GM12878 (cell line): ENCODE results near the gene LSAMP. TPM values are rescaled to one million over a fixed set of nuclear protein-coding genes. Genes with fewer than 3 reads are reported as not detected.
A peak's percentile ranks its signal among the peaks of the same experiment; 100 is the strongest.

Source experiments
- CEBPZ ChIP-seq: fragments of 150-350 bp; IDR thresholded peaks from 2 replicates; pipeline ENCODE4 v1.6.1; 2016; ENCODE audit warnings: low read depth, low read length
- CTCF ChIP-seq, 3 experiments: IDR thresholded peaks in 2 of 3; conservative IDR thresholded peaks in 1 of 3; 2 replicates each; pipeline ENCODE4 v1.5.1; 2011; ENCODE audit warnings: low read depth in 3 of 3, low read length in 3 of 3, mild to moderate bottlenecking in 3 of 3, control low read depth in 2 of 3, moderate library complexity in 2 of 3, inconsistent platforms in 1 of 3, mixed read lengths in 1 of 3; ENCODE audit not compliant: control insufficient read depth in 2 of 3, insufficient read depth in 1 of 3; ENCODE audit errors: extremely low read depth in 1 of 3
- ESRRA ChIP-seq: IDR thresholded peaks from 2 replicates; pipeline ENCODE4 v1.6.1; 2012; ENCODE audit warnings: mild to moderate bottlenecking, low read length, improper control_type of control experiment
- GABPA ChIP-seq: IDR thresholded peaks from 2 replicates; pipeline ENCODE4 v1.6.1; 2014; ENCODE audit warnings: antibody characterized with exemption, low read depth, mild to moderate bottlenecking, inconsistent platforms
- MTA3 ChIP-seq: IDR thresholded peaks from 2 replicates; pipeline ENCODE4 v1.6.1; 2012; ENCODE audit warnings: low read length, inconsistent platforms, borderline replicate concordance
- NFIC ChIP-seq: IDR thresholded peaks from 2 replicates; pipeline ENCODE4 v1.6.1; 2012; ENCODE audit warnings: low read depth, mild to moderate bottlenecking, inconsistent platforms, low read length, moderate library complexity
- NR2F1 ChIP-seq: fragments of 450-650 bp; conservative IDR thresholded peaks from 2 replicates; pipeline ENCODE4 v1.6.1; 2017; ENCODE audit warnings: mild to moderate bottlenecking
- RCOR1 ChIP-seq: conservative IDR thresholded peaks from 2 replicates; pipeline ENCODE4 v1.6.1; 2012; ENCODE audit warnings: low read depth, low read length, improper control_type of control experiment
- RELB ChIP-seq: fragments of 450-650 bp; IDR thresholded peaks from 2 replicates; pipeline ENCODE4 v1.6.1; 2017; ENCODE audit warnings: low read depth, mild to moderate bottlenecking, moderate library complexity
- RUNX3 ChIP-seq: IDR thresholded peaks from 2 replicates; pipeline ENCODE4 v1.6.1; 2012; ENCODE audit warnings: low read length, inconsistent platforms
- TARDBP ChIP-seq: IDR thresholded peaks from 2 replicates; pipeline ENCODE4 v1.6.1; 2016; ENCODE audit warnings: borderline replicate concordance
- ZBTB40 ChIP-seq: fragments of 450-650 bp; IDR thresholded peaks from 2 replicates; pipeline ENCODE4 v1.6.1; 2016; ENCODE audit warnings: mild to moderate bottlenecking, moderate library complexity, borderline replicate concordance
- ZNF274 ChIP-seq: IDR thresholded peaks from one replicate; pipeline ENCODE4 v1.8.0; 2011; ENCODE audit not compliant: insufficient read length, insufficient read depth
- polyA plus RNA-seq, 11 experiments: library from polyadenylated mRNA; depleted of rRNA in 4 of 11; unstranded in 6 of 11; stranded (reverse) in 5 of 11; fragments of >200 nt; fragmentation: Nextera tagmentation in 4 of 11; fragmentation: Illumina TruSeq in 1 of 11; extraction: Ambion mirVana in 4 of 11; extraction: Trizol in 1 of 11; gene quantifications; 1 replicate in 1 of 11; 2 replicates in 10 of 11; pipeline versions ENCODE4 v1.2.1 to v1.2.3, GENCODE V29; 2011 to 2016; ENCODE audit warnings: inconsistent platforms in 2 of 11, missing spikeins in 2 of 11, low read depth in 1 of 11
- total RNA-seq, 4 experiments: library from RNA; depleted of rRNA in 3 of 4; stranded (reverse); fragments of >200 nt in 3 of 4; fragmentation: Illumina TruSeq in 1 of 4; extraction: Trizol in 1 of 4; gene quantifications; 2 replicates each; pipeline versions ENCODE4 v1.2.1 to v1.2.3, GENCODE V29; 2013 to 2021

LSAMP gene
- total and polyA plus RNA-seq, 10 of the 15 experiments (the other 5 are each of a cell fraction or from before 2014, with no cell fraction given): 2.0 to 12.7 (median 6.5) TPM

- no peak for TF ChIP-seq RELB
- no peak for TF ChIP-seq MTA3
- TF ChIP-seq NFIC: 0 out of 2 replicates have a peak, but pooled peaks have one; percentile 47
- TF ChIP-seq RCOR1: no peak
- TF ChIP-seq GABPA: no peak
- no peak for TF ChIP-seq NR2F1
- TF ChIP-seq TARDBP: no peak
- TF ChIP-seq ZNF274: no peak
- no peak for TF ChIP-seq ESRRA
- TF ChIP-seq ZBTB40: no peak
- no peak for TF ChIP-seq CEBPZ
- TF ChIP-seq CTCF (IDR thresholded peaks at IDR 0.05 in 2 of 3, conservative IDR thresholded peaks at IDR 0.05 in 1 of 3; ENCODE audit: control insufficient read depth in 2 of 3, extremely low read depth in 1 of 3, insufficient read depth in 1 of 3, low read depth in 3 of 3, low read length in 3 of 3): no peak
- TF ChIP-seq RUNX3: peak; percentile 65
Measured at GRCh38 chr3:116299646-116300081, 145.6 kb downstream of the LSAMP start (continued).
